ENCODE results near the gene AGPAT2.
A peak's percentile ranks its signal among the peaks of the same experiment; 100 is the strongest.

Gene AGPAT2

DNA sequence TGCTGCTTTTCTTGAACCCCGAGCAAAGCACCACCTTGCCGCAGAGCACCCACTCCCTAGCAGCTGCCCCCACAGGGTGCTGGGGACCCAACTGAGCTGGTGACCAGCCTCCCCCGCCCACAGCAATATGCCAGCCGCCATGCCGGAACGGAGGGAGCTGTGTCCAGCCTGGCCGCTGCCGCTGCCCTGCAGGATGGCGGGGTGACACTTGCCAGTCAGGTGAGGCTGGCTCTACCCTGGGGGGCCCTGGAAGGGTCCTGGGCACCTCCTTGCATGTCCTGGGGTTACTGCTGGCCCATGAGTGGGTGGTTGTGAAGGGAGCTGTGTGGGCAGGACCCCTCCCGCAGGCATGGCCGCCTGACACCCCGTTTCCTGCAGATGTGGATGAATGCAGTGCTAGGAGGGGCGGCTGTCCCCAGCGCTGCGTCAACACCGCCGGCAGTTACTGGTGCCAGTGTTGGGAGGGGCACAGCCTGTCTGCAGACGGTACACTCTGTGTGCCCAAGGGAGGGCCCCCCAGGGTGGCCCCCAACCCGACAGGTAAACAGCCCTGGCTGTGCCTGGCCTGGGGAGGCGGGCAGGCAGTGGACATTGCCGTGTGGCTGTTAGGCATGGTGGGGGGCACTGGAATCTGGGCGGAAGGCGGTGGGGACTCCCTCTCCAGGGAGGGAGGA, 17.3 kb downstream of the AGPAT2 start:
- Mint-ChIP-seq H3K36me3 (ENCODE audit: low read depth) (no peaks in the 10 kb centered on the region), H3K4me3 (no peak overlapping the region), H3K4me1 (peaks cover 30% of the 10 kb centered on the region), H3K27ac (no peak overlapping the region), H3K9me3 (no peaks in the 10 kb centered on the region), H3K27me3 (ENCODE audit: low read depth, poor library complexity) (no peaks in the 10 kb centered on the region)
- TF ChIP-seq, protein P1, sequence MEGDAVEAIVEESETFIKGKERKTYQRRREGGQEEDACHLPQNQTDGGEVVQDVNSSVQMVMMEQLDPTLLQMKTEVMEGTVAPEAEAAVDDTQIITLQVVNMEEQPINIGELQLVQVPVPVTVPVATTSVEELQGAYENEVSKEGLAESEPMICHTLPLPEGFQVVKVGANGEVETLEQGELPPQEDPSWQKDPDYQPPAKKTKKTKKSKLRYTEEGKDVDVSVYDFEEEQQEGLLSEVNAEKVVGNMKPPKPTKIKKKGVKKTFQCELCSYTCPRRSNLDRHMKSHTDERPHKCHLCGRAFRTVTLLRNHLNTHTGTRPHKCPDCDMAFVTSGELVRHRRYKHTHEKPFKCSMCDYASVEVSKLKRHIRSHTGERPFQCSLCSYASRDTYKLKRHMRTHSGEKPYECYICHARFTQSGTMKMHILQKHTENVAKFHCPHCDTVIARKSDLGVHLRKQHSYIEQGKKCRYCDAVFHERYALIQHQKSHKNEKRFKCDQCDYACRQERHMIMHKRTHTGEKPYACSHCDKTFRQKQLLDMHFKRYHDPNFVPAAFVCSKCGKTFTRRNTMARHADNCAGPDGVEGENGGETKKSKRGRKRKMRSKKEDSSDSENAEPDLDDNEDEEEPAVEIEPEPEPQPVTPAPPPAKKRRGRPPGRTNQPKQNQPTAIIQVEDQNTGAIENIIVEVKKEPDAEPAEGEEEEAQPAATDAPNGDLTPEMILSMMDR (IDR thresholded peaks at IDR 0.05): no peak
- no peak for DNase-seq

- no peaks in the 10 kb centered on the region for H3K27me3 Mint-ChIP-seq (ENCODE audit: low read depth, poor library complexity)
- peak overlapping the region; percentile 20 for H3K4me3 Mint-ChIP-seq
- peaks cover 34% of the 10 kb centered on the region for H3K4me1 Mint-ChIP-seq
- H3K36me3 Mint-ChIP-seq (ENCODE audit: low read depth): no peaks in the 10 kb centered on the region
- TF ChIP-seq, protein P1 (IDR thresholded peaks at IDR 0.05): no peak
- no peaks in the 10 kb centered on the region for H3K9me3 Mint-ChIP-seq
- DNase-seq: no peak
- H3K27ac Mint-ChIP-seq: no peak overlapping the region
Observed at GRCh38 chr9:136668983-136669790, 18.1 kb downstream of the AGPAT2 start.

GRCh38 chr9:136667940-136668760, 19.1 kb downstream of the AGPAT2 start:
- H3K27me3 Mint-ChIP-seq (ENCODE audit: low read depth, poor library complexity): no peaks in the 10 kb centered on the region
- H3K9me3 Mint-ChIP-seq: no peaks in the 10 kb centered on the region
- H3K36me3 Mint-ChIP-seq (ENCODE audit: low read depth): no peaks in the 10 kb centered on the region
- H3K4me1 Mint-ChIP-seq: peaks cover 45% of the 10 kb centered on the region
- TF ChIP-seq, protein P1 (IDR thresholded peaks at IDR 0.05): no peak
- H3K4me3 Mint-ChIP-seq: no peak overlapping the region
- DNase-seq: no peak
- no peak overlapping the region for H3K27ac Mint-ChIP-seq

DNA sequence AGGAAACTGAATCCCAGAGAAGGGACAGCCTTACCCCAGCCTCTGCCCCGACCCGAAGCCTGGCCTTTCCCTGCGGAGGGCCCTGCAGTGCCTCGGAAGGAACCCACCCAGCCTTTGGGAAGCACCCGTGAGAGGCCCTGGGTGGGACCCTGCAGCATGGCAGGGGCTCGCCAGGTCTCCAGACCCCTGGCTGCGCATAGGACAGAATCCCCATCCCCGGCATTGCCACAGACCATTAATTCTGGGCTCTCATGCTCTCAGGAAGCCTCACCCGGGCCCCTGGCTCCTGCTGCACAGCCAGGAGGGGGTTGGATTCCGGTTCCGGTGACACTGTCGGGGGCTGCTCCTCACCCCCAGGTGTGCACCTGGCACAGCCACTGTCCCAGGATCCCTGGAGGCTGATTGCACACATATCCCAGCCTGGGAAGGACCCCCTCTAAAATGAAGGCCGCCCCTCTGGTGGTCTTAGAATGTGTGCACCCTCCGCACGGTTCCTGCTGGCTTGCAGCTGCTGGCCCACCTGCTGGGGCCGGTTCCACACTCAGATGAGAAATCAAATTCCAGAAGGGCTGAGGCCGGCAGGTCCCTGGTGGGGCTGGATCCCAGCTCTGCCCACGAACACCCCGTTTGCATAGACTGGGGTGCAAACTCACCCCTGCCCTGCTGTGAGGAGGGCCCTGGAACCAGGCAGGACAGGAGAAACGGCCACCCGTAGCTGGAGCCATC, 19.9 kb downstream of the AGPAT2 start:
- peak; percentile 52 for DNase-seq
- no peaks in the 10 kb centered on the region for H3K27me3 Mint-ChIP-seq (ENCODE audit: low read depth, poor library complexity)
- H3K4me3 Mint-ChIP-seq: no peak overlapping the region
- TF ChIP-seq, protein P1 (IDR thresholded peaks at IDR 0.05): no peak
- H3K9me3 Mint-ChIP-seq: no peaks in the 10 kb centered on the region
- peaks cover 41% of the 10 kb centered on the region for H3K4me1 Mint-ChIP-seq
- H3K27ac Mint-ChIP-seq: no peak overlapping the region
- no peaks in the 10 kb centered on the region for H3K36me3 Mint-ChIP-seq (ENCODE audit: low read depth)

- no peaks in the 10 kb centered on the region for H3K27me3 Mint-ChIP-seq (ENCODE audit: low read depth, poor library complexity)
- H3K4me1 Mint-ChIP-seq: peaks cover 33% of the 10 kb centered on the region
- TF ChIP-seq, protein P1 (IDR thresholded peaks at IDR 0.05): no peak
- no peak for DNase-seq
- no peak overlapping the region for H3K27ac Mint-ChIP-seq
- H3K4me3 Mint-ChIP-seq: peak overlapping the region; percentile 75
- no peaks in the 10 kb centered on the region for H3K9me3 Mint-ChIP-seq
- no peaks in the 10 kb centered on the region for H3K36me3 Mint-ChIP-seq (ENCODE audit: low read depth)
Observed at GRCh38 chr9:136666372-136667213, 20.7 kb downstream of the AGPAT2 start.

All from nephron progenitor cell (in vitro differentiated cells).